ENCODE measurements around the gene CNTD1.

CNTD1 gene, protein sequence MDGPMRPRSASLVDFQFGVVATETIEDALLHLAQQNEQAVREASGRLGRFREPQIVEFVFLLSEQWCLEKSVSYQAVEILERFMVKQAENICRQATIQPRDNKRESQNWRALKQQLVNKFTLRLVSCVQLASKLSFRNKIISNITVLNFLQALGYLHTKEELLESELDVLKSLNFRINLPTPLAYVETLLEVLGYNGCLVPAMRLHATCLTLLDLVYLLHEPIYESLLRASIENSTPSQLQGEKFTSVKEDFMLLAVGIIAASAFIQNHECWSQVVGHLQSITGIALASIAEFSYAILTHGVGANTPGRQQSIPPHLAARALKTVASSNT

DNA sequence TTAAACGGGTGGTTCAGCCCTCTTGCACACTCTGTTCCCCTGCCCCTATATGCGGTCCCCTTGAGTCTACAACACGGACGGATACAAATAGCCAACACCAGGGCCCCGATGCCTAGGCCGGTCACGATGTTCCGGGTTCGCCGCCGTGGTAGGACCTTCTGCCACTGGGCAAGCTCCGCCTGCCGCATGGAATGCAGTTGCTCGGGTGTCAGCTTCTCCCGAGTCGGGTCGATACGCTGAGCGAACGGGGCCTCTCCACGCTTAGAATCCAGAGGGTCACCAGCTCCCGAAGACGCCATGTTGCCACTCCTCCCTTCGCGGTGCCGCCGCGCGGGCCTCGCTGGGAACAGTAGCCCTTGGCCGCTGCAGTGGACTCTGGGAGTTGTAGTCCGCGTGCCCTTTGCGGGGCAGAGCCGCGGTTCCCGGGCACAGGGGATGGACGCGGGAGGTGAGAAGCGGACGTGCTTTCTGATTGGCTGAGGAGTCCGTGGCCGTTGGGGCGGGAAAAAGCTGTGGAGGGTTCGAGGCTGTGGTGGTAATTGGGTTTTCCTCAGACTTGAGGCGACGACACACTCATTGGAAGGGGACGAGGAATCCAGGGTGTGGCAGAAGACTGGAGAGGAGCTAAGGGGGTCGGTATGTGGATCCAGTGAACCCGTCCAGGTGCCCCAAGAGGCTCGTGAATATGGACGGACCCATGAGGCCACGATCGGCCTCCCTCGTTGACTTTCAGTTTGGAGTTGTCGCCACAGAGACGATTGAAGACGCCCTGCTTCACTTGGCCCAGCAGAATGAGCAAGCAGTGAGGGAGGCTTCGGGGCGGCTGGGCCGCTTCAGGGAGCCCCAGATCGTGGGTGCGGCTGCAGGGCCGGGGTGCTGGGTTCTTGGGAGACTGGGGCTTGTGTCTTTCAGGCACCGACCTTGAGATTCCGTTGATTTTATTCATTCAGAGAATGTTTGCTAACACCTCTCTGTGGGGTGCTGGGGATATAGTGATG is at the start of gene CNTD1, which contains the start of gene COA3:
TSS of gene CNTD1 (plus strand) at position 479 of the 998 bp plus-strand sequence. CDS start at position 686, 207 bp downstream.
TSS of gene COA3 (minus strand) at position 322 of the 998 bp plus-strand sequence. CDS start at position 299, 23 bp downstream.
- peak within 1 kb of the TSS; percentile 96 for H3K4me3 ChIP-seq (ENCODE audit: low read length)
- peak within 1 kb of the TSS; percentile 98 for H3K9ac ChIP-seq (ENCODE audit: low read length)
- peak; percentile 96 for DNase-seq (ENCODE audit: low read depth)
- H3K9me3 ChIP-seq (ENCODE audit: control insufficient read depth, low read length): no peaks in the 10 kb centered on the region
- H3K36me3 ChIP-seq (ENCODE audit: control insufficient read depth, insufficient read depth, low read length, severe bottlenecking): peaks cover 3% of the 10 kb centered on the region
- H3K27me3 ChIP-seq (replicated peaks; ENCODE audit: control insufficient read depth, insufficient read depth, low read length): no peaks in the 10 kb centered on the region
- peaks cover 27% of the 10 kb centered on the region for H3K4me1 ChIP-seq (ENCODE audit: control insufficient read depth, insufficient read depth, low read length)

DNA sequence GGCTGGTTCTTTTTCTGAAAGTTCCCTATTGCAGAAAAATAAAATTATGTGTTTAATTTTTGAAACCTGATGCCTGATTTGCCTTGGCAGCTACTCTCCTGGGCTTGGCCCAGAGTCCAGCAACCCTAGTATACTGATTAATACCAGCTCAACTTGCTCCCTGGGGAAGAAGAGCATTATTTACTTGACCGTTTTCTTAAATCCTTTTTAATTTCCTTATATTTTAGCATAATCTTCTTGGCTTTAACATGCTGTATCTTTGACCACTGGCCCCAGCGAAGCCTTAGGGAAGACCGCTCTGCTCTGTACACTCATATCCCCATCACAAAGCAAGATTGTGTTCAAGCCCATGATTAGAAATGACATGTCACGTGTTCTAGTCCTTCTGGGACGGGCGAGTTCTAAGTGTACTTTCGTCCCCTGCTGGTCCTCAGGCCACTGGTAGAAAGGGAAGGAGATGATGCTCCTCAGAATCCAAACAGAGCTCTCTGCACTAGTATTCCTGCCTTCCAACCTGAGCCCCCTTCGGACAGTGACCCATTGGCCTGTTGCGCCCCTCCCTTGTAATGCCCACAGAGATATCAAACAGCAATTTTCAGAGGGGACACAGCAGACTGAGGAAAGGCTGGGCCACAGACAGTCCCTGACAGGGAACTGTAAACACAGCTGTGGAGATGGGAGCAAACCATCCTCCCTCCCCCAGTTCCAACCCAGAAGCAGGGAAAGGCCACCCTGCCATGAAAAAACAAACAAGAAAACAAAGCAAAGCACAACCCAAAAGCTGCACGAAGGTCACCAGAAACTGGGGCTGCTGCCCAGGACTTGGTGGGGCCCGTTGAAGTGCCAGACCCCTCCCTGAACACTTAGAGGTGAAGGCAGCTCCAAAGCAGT is 49.5 kb upstream of the CNTD1 start:
- peak; percentile 63 for DNase-seq (ENCODE audit: low read depth)
- Histone ChIP-seq H3K27me3 (replicated peaks; ENCODE audit: control insufficient read depth, insufficient read depth, low read length) (no peaks in the 10 kb centered on the region), H3K4me3 (ENCODE audit: low read length) (peak overlapping the region; percentile 27), H3K36me3 (ENCODE audit: control insufficient read depth, insufficient read depth, low read length, severe bottlenecking) (no peaks in the 10 kb centered on the region), H3K9ac (ENCODE audit: low read length) (peak overlapping the region; percentile 74), H3K4me1 (ENCODE audit: control insufficient read depth, insufficient read depth, low read length) (peaks cover 48% of the 10 kb centered on the region), H3K9me3 (ENCODE audit: control insufficient read depth, low read length) (no peaks in the 10 kb centered on the region)

DNA sequence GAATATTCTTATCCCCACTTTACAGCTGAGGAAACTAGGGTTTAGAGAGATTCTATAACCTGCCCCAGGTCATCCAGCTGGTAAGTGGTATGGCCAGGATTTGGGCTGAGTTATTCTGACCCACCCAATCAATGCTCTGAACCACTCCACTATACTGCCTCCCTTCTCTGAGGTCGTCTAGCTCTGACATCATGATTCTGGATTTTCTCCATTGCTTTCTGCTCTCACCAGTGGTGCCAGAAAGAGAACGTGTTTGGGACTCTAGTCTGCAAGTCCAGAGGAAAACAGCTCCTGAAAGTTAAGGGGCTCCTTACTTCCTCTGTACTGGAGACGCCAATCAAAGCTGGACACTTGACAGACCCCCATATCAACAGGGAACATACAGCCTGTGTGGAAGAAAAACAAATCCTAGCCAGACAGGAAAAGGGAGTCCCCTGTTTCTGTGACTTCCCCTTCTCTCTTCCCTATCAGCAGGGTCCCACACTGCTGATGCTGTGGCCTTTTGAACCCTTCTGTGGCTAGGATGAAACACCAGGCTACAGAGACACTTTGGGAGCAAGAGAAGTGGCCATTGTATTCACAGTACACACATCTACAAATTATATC is 47.8 kb upstream of the CNTD1 start:
- Histone ChIP-seq H3K36me3 (ENCODE audit: control insufficient read depth, insufficient read depth, low read length, severe bottlenecking) (no peaks in the 10 kb centered on the region), H3K9ac (ENCODE audit: low read length) (peak overlapping the region; percentile 39)
- no peak for DNase-seq (ENCODE audit: low read depth)

DNA sequence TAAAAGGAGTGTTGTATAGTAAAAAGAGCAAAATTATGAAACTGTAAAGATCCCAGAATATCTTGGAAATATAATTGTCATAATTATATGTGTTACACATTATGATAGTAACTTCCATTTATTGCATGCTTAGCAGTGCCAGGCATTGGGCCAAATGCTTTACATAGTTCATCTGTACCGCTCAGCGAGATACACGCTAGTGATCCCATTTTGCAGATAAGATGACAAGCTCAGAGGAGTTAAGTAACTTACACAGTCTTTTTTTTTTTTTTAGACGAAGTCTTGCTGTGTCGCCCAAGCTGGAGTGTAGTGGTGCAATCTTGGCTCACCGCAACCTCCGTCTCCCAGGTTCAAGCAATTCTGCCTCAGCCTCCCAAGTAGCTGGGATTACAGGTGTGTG is 47.0 kb upstream of the CNTD1 start:
- no peaks in the 10 kb centered on the region for H3K27me3 ChIP-seq (replicated peaks; ENCODE audit: control insufficient read depth, insufficient read depth, low read length)
- H3K4me1 ChIP-seq (ENCODE audit: control insufficient read depth, insufficient read depth, low read length): peaks cover 55% of the 10 kb centered on the region
- no peak for DNase-seq (ENCODE audit: low read depth)
- no peaks in the 10 kb centered on the region for H3K36me3 ChIP-seq (ENCODE audit: control insufficient read depth, insufficient read depth, low read length, severe bottlenecking)
- no peak overlapping the region for H3K4me3 ChIP-seq (ENCODE audit: low read length)
- no peaks in the 10 kb centered on the region for H3K9me3 ChIP-seq (ENCODE audit: control insufficient read depth, low read length)
- H3K9ac ChIP-seq (ENCODE audit: low read length): peak overlapping the region; percentile 39

More for the DNA sequence above, 47.8 kb upstream of the CNTD1 start:
- no peaks in the 10 kb centered on the region for H3K27me3 ChIP-seq (replicated peaks; ENCODE audit: control insufficient read depth, insufficient read depth, low read length)
- H3K4me3 ChIP-seq (ENCODE audit: low read length): no peak overlapping the region
- peaks cover 55% of the 10 kb centered on the region for H3K4me1 ChIP-seq (ENCODE audit: control insufficient read depth, insufficient read depth, low read length)
- H3K9me3 ChIP-seq (ENCODE audit: control insufficient read depth, low read length): no peaks in the 10 kb centered on the region

DNA sequence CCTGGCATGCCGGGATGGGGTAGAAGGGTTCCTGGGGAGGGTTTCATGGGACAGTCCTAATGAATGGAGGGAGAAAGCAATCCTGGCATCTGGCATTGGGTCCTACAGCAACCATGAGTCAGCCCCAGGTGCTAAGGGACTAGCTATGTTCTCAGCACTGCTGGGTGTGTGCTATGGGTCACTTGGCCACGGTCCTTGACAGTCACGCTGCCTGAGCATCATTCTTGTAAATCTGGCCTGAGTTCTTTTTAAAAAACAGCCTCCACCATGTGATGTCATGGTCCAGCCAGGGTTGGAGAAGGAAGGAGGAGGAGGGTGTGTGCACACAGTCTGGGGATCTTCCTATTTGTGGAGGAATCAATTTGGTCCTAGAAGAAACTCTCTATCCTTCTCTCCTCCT is 43.9 kb upstream of the CNTD1 start:
- peaks cover 32% of the 10 kb centered on the region for H3K4me1 ChIP-seq (ENCODE audit: control insufficient read depth, insufficient read depth, low read length)
- H3K9me3 ChIP-seq (ENCODE audit: control insufficient read depth, low read length): no peaks in the 10 kb centered on the region
- DNase-seq (ENCODE audit: low read depth): no peak
- H3K9ac ChIP-seq (ENCODE audit: low read length): peak overlapping the region; percentile 40
- H3K27me3 ChIP-seq (replicated peaks; ENCODE audit: control insufficient read depth, insufficient read depth, low read length): no peaks in the 10 kb centered on the region
- H3K36me3 ChIP-seq (ENCODE audit: control insufficient read depth, insufficient read depth, low read length, severe bottlenecking): no peaks in the 10 kb centered on the region
- no peak overlapping the region for H3K4me3 ChIP-seq (ENCODE audit: low read length)

DNA sequence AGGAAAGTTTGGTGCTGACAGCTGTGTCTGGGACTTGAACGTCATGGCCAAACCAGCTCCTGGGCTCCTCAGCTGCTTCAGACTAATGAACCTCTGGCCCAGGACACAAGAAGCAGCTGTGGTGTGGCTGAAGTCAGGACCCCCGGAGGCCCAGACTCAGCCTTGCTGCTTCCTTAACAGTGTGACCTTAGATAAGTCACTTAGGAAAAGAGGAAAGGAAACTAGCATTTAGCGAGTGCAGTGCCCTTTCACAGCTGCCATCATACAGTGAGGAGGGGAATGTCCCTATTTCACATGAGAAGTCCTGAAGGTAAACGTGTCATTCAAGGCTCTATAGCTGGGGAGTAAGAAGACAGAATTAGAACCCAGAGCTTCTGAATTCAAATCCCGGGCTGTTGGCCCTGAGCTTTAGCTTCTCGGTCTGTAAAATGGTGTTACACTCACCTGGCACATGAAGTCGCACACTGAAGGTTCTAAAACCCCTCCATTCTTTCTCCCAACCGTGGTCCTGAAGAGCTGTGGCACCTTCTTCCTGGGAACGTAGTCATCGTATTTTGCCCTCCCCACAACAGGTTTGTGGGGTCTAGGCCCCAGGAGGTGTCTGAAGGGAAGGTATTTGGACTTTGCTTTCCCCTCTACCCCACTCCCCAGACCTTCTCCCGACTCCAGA is 38.5 kb upstream of the CNTD1 start:
- Histone ChIP-seq H3K9me3 (ENCODE audit: control insufficient read depth, low read length) (no peaks in the 10 kb centered on the region), H3K36me3 (ENCODE audit: control insufficient read depth, insufficient read depth, low read length, severe bottlenecking) (no peaks in the 10 kb centered on the region), H3K27me3 (replicated peaks; ENCODE audit: control insufficient read depth, insufficient read depth, low read length) (no peaks in the 10 kb centered on the region), H3K9ac (ENCODE audit: low read length) (peak overlapping the region; percentile 79), H3K4me3 (ENCODE audit: low read length) (peak overlapping the region; percentile 72), H3K4me1 (ENCODE audit: control insufficient read depth, insufficient read depth, low read length) (peaks cover 21% of the 10 kb centered on the region)
- no peak for DNase-seq (ENCODE audit: low read depth)

DNA sequence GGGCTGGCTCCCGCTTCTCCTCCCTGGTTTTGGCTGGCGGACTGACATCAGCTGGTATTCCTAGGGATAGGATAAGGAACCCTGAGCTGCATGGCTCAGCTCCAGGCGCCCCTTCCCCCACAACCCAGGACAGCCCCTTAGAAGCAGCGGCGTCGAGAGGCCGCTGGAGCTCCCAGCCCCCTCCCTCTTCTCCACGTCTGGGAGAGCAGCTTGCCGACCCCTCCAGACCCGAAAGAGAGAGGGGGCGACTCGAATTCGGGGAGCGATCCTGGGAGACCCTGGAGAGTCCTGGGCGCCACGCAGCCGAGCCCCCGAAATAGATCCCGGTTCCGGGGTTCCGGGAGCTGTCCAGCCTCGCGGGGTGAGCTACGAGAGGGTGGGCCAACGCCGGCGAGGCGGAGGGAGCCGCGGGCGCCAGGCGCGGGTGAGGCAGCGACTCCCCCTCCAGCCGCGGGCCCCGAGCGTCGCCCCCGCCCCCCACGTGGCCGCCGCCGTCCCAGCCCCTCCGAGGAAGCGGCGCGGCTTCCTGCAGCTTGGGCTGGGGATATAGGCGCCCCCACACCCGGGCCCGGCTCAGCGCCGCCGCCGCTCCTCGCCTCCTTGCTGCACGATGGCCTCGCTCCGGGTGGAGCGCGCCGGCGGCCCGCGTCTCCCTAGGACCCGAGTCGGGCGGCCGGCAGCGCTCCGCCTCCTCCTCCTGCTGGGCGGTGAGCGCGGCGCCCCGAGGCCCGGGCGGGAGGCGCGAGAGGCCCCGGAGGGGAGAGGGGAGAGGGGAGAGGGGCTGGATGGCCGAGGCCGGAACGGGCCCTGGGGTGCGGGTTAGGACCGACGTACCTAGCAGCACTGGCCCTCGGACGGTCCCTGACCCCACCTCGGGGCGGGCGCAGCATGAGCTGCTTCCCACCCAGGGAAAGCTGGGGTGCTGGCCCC is 37.7 kb upstream of the CNTD1 start, which contains the start of gene RAMP2:
TSS of gene RAMP2 (plus strand) at position 576 of the 930 bp plus-strand sequence. CDS start at position 611, 35 bp downstream.
- peak; percentile 62 for DNase-seq (ENCODE audit: low read depth)
- Histone ChIP-seq H3K27me3 (replicated peaks; ENCODE audit: control insufficient read depth, insufficient read depth, low read length) (no peaks in the 10 kb centered on the region), H3K4me1 (ENCODE audit: control insufficient read depth, insufficient read depth, low read length) (peaks cover 19% of the 10 kb centered on the region), H3K9ac (ENCODE audit: low read length) (peak within 1 kb of the TSS; percentile 79), H3K4me3 (ENCODE audit: low read length) (peak within 1 kb of the TSS; percentile 72), H3K9me3 (ENCODE audit: control insufficient read depth, low read length) (no peaks in the 10 kb centered on the region), H3K36me3 (ENCODE audit: control insufficient read depth, insufficient read depth, low read length, severe bottlenecking) (no peaks in the 10 kb centered on the region)

DNA sequence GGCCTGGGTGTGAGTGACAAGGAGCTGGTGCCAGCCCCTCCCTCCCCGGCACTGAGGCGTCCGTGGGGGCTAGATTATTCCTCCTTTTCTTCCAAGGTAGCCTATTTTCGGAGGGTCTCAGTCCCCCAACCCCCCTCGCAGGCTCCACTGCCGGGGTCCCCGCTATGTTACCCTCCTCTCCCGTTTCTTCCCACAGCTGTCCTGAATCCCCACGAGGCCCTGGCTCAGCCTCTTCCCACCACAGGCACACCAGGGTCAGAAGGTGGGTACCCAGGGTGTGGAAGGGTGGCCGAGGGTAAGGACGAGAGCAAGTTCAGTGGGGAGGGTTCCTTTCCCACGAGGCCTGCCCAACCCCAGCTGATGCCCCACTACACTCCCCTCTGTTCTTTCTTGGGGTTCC is 37.0 kb upstream of the CNTD1 start:
- peak overlapping the region; percentile 79 for H3K9ac ChIP-seq (ENCODE audit: low read length)
- no peaks in the 10 kb centered on the region for H3K36me3 ChIP-seq (ENCODE audit: control insufficient read depth, insufficient read depth, low read length, severe bottlenecking)
- H3K9me3 ChIP-seq (ENCODE audit: control insufficient read depth, low read length): no peaks in the 10 kb centered on the region
- no peaks in the 10 kb centered on the region for H3K27me3 ChIP-seq (replicated peaks; ENCODE audit: control insufficient read depth, insufficient read depth, low read length)
- H3K4me3 ChIP-seq (ENCODE audit: low read length): peak overlapping the region; percentile 72
- H3K4me1 ChIP-seq (ENCODE audit: control insufficient read depth, insufficient read depth, low read length): peaks cover 23% of the 10 kb centered on the region
- no peak for DNase-seq (ENCODE audit: low read depth)

DNA sequence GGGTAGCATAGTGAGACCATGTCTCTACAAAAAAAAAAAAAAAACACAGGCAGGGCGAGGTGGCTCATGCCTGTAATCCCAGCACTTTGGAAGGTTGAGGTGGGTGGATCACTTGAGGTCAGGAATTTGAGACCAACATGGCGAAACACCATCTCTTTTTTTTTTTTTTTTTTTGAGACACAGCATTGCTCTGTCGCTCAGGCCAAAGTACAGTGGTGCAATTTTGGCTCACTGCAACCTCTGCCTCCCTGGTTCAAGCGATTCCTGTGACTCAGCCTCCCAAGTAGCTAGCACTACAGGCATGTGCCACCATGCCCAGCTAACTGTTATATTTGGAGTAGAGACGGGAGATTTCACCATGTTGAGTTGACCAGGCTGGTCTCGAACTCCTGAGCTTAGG is 32.5 kb upstream of the CNTD1 start:
- H3K4me3 ChIP-seq (ENCODE audit: low read length): no peak overlapping the region
- H3K9me3 ChIP-seq (ENCODE audit: control insufficient read depth, low read length): no peaks in the 10 kb centered on the region
- no peaks in the 10 kb centered on the region for H3K36me3 ChIP-seq (ENCODE audit: control insufficient read depth, insufficient read depth, low read length, severe bottlenecking)
- H3K4me1 ChIP-seq (ENCODE audit: control insufficient read depth, insufficient read depth, low read length): peaks cover 33% of the 10 kb centered on the region
- no peak overlapping the region for H3K9ac ChIP-seq (ENCODE audit: low read length)
- DNase-seq (ENCODE audit: low read depth): no peak
- H3K27me3 ChIP-seq (replicated peaks; ENCODE audit: control insufficient read depth, insufficient read depth, low read length): no peaks in the 10 kb centered on the region

Measured in adipocyte (in vitro differentiated cells).